ENCODE data around the gene ONECUT3.
A peak's percentile ranks its signal among the peaks of the same experiment; 100 is the strongest.

Gene ONECUT3

GRCh38 chr19:1763648-1764639 is 10.6 kb downstream of the ONECUT3 start:
- TF ChIP-seq CTCF (IDR thresholded peaks at IDR 0.05; ENCODE audit: extremely low read depth, missing control alignments) = no peak
- DNase-seq (ENCODE audit: low spot score) = no peak

GRCh38 chr19:1764729-1765128 is 11.4 kb downstream of the ONECUT3 start:
- TF ChIP-seq CTCF (IDR thresholded peaks at IDR 0.05; ENCODE audit: extremely low read depth, missing control alignments) = no peak
- DNase-seq (ENCODE audit: low spot score) = no peak

GRCh38 chr19:1765232-1765903 is 12.1 kb downstream of the ONECUT3 start:
- no peak for TF ChIP-seq CTCF (IDR thresholded peaks at IDR 0.05; ENCODE audit: extremely low read depth, missing control alignments)

GRCh38 chr19:1765904-1766799 is 12.8 kb downstream of the ONECUT3 start:
- TF ChIP-seq CTCF (IDR thresholded peaks at IDR 0.05; ENCODE audit: extremely low read depth, missing control alignments) = no peak
- no peak for DNase-seq (ENCODE audit: low spot score)

More at GRCh38 chr19:1765232-1765903, 12.1 kb downstream of the ONECUT3 start:
- no peak for DNase-seq (ENCODE audit: low spot score)

GRCh38 chr19:1766800-1767352 is 13.6 kb downstream of the ONECUT3 start:
- TF ChIP-seq CTCF (IDR thresholded peaks at IDR 0.05; ENCODE audit: extremely low read depth, missing control alignments) = no peak
- DNase-seq (ENCODE audit: low spot score) = no peak

DNA sequence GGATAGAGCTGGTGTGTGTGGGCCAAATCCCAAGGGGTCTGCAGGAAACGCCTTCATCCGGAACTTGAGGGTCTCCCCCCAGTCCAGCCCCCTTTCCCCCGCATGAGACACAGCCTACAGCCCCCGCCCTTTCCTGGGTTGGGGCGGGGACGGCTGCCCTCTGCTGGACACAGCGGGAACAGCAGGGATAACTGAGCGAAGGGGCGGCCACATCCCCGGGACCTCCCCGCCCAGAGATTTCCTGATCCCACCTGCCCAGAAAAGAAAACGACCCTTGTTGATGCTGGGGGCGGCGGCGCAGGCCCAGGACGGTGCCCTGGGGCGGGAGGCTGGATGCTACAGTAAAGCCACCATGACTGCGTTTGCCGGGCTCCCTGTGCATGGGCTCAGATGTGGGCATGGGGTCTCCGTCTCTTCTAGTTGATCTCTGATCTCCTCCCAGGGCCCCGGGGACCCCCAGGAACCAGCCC is 14.2 kb downstream of the ONECUT3 start:
- peak; percentile 95 for TF ChIP-seq CTCF (IDR thresholded peaks at IDR 0.05; ENCODE audit: extremely low read depth, missing control alignments)
- DNase-seq (ENCODE audit: low spot score) = peak; percentile 93
